NCI-H82 (cell line): Measurements from ENCODE around the gene PLCE1.
A peak's percentile ranks its signal among the peaks of the same experiment; 100 is the strongest.

Experiments
- DNase-seq: peaks from one replicate; lab custom pipeline; 2025; lab: John Stamatoyannopoulos, UW

PLCE1 gene

DNA sequence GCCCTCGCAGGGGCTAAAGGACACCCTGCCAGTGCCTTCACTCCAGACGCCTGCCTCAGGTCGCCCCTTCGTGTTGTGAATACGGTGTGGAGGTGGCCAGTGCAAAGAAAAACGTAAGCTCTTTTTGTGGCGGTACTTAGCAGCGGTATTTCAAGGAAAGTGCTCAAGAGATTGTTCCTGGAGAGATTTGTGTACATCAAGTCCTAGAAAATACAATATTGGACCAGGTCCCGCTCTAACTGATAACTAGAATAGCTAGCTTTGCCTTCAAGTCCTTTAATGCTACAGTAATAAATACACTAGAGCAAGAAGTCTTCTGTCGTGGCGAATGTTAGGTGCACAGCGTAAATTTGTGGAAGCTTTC, 689 bp downstream of the PLCE1 start:
- no peak for DNase-seq

- DNase-seq = no peak
Measured at GRCh38 chr10:93995182-93995581, 1.5 kb downstream of the PLCE1 start.

DNA sequence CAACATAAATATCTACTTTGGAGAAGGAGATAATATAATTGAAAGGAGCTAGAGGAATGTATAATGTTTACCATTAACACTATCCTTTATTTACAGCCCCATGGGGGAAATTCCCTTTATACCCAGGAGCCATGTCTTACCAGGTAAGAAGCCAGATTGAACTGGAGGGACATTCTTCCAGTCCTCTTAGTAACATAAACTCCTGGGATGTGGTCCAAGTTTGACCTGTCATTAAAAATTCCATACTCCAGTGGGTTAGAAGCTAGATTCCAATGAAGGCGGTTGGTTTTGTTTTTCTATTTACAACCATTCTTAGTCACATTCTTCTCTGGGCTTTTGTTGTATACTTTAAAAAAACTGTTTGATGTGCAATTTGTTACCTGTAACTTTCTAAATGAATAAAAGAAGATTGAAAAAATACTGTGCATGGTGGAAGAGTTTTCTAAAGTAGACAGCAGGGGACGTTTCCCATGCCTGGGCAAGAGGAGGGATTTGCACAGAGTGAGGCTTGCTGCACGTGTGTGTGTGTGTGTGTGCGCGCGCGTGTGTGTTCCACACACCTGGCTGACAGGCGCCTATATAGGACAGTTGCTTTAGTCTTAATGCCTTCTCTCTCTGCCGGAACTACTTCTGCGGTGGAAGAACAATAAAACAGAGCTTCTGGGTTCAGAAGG, 2.0 kb downstream of the PLCE1 start:
- no peak for DNase-seq

DNA sequence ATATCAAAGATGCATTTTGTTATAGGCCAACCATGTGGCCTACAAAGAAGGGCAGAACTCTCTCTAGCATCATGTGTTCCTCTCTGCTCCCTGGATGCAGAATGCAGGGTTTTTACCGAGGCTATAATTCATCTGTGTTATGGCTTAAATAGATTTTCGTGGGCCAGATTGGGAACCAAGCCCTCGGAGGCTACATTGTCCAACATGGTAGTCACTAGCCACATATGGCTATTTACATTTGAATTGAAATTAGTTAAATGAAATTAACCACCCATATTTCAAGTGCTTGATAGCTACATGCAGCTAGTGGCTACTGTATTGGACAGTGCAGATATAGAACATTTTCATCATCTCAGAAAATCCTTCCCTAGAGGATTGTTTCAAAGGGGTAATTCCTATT, 2.8 kb downstream of the PLCE1 start:
- no peak for DNase-seq

DNA sequence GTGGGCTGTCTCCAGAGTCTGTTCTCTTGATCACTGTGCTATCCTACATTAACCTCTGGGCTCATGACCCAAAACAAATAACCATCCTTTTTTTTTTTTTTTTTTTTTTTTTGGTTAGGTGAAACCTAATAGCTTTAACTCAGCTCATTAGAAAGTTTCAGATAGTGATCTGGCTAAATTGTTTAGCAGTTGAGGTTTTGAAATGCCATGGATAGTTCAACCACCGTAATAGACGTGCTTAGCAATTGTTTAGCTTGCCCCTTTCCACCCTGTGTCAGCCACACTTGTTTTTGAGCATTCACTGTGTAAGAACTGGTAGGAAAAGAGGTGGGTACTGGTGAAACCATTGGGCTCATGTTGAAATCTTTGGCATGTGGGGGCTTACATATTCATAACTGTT, 3.8 kb downstream of the PLCE1 start:
- DNase-seq = no peak

DNA sequence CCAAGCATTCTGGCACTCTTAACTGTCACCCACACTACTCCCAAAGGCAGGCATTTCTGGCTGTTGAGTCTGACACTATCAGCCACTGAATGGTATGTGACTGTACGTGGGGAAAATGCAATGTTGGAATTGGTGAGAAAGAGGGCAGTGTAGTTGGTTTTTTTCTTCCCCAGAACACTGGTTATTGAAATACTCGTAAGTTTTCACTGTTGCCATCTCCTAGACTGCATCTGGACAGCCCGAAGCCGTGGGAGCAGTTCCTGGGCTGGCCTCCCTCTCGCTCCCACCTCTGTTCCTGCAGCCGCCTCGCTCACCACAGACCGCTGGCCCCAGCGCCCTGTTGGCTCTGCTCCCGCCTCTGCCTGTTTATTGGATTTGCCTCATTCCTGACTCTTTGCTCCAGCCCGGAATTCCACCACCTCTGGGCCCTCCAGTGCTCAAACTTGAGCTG, 5.7 kb downstream of the PLCE1 start:
- DNase-seq = peak; percentile 59

GRCh38 chr10:94000638-94001415, 7.1 kb downstream of the PLCE1 start:
- no peak for DNase-seq

DNA sequence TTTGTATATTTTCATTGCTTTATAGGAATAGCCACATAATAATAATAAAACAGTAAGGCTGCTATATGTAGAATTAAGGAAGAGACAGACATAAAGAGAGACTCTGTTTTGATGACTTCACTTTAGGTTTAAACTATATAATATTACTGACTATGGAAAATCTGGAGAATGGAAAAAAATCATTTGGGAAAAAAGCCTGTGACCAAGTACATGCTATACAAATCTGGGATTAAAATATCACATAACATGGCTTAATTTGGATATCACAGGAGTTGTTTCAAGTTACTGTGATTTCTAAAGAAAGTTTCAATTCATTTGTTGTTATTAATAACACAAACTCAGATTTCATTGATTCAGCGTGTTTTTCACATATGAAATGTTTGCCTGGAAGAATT, 7.7 kb downstream of the PLCE1 start:
- DNase-seq = no peak

GRCh38 chr10:94002156-94002555, 8.4 kb downstream of the PLCE1 start:
- DNase-seq = no peak

- DNase-seq = no peak
Measured at GRCh38 chr10:94003488-94003887, 9.8 kb downstream of the PLCE1 start.

DNA sequence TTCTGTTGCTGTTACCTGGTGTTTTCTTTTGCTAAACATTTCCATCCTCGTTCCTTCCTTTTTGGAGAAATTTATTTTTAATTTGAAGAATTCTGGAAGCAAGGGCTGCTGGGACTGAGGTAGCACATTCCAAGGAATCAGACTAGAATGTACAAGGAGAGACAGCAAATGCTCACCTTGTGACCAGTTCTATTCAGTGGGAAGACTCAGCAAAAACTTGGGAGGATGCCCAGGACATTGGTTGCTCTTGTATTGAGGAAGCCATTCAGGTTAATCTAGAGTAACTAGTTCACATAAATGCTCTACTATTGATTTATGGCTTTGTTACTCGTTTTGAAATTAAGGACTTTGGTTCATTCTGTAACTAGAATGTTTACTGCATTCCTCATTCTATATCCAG, 11.3 kb downstream of the PLCE1 start:
- no peak for DNase-seq

DNA sequence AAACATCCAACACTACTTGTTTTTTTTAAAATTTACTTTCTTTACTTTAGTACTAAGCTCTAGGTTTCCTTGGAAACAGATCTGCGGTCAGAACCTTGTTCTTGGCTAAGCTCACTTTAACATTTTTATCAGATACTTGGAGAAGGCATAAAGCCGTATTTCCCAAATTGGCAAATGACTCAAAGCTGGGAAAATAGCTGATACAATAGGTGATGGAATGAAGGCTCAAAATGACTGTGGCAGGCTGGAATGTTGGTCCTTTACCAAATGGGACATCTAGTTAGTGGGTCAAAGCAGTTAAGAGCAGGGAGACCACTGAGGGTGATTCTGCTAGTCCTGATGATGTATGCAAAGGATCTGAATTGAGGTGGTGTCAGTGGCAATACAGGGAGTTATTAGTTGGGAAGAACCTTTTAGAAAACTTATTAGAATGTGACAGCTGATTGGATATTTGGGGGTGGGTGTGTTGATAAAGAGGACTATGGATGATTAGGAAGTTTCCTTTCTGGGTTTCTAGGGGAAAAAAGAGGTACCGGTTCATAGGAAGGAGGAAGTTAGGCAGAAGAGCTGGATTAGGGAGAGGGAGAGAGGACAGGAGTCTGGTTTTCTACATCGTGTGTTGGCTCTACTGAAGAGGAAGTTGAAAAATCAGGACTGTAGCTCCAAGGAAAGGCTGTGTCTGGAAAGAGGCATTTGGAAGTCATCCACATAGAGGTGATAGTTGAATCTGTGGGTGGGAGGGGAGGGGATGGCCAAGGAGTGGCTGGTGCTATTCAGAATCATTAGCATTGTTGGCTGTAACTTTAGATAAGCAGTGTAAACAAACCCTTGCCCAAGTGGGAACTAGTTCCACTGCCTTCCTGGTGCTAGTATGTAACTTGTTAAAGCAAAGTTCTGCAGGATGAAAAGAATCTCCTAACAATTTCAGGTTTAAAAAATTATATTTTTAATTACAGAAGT, 13.1 kb downstream of the PLCE1 start:
- DNase-seq = no peak

DNA sequence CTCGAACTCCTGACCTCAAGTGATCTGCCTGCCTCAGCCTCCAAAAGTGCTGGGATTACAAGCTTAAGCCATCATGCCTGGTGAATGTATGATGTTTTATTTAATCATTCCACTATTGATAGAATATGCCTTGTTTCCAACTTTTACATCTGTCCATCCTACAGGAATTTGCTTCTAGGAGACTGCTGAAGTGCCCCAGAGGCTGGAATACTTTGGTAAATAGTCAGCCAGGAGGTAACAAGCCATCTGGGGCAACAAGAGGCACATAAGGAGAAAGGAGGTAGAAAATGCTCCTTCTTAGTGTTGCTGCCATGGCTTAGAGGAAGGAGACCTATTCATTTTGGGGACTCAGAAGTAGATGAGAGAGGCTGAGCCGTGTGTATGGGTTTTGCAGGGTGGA, 14.8 kb downstream of the PLCE1 start:
- no peak for DNase-seq

DNA sequence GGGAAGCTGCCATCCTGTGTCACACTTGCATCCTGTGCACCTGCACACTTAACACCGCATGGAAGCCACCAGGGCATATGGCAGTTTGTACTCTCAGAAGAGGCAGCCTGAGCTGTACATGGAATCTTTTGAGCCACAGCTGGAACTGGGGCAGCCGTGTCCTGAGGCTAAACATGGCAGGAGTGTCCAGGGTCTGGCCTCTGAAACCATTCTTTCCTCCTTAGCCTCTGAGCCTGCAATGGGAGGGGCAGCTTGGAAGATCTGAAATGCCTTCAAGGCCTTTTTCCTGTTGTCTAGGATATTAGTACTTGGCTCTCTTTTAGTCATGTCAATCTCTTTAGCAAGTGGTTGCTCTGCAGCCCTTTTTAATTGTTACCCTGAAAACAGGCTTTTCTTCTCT, 16.4 kb downstream of the PLCE1 start:
- no peak for DNase-seq

GRCh38 chr10:94010886-94011285, 17.2 kb downstream of the PLCE1 start:
- no peak for DNase-seq

DNA sequence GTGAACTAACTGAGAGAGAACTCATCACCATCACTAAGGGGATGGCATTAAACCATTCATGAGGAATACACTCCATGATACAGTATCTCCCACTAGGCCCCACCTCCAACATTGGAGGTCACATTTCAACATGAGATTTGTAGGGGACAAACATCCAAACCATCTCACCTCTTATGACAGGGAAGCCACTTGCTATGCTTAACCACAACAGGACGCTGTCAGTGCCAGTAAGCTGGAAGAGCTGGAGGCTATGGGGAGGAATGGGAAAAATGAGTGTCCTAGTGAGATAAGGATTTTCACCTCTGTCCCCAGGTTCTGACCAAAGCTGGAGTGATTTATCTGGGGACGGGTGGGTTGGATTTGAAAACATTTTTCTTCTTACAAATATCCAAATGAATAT, 17.6 kb downstream of the PLCE1 start:
- no peak for DNase-seq

- DNase-seq = no peak
Measured at GRCh38 chr10:94012834-94013233, 19.1 kb downstream of the PLCE1 start.

DNA sequence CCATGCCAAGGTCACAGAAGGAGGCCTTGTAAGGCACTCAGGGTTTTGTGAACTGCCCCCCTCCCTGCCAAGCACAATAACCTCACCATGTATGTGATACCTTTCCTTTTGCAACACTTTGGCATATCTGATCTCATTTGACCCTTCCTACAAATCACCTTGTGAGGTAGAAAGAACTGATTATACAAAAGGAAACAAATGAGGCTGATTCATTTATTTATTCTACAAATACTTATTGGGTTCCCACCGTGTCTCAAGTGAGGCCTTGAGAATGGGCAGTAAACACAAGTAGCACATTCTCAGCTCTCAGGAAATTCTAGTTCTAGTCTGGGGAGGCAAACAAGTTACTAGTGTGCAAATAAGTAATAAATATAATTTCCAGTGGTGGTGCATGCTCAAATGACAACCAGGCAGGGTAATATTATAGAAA, 19.6 kb downstream of the PLCE1 start:
- DNase-seq = no peak

GRCh38 chr10:94014304-94014703, 20.6 kb downstream of the PLCE1 start:
- DNase-seq = no peak

DNA sequence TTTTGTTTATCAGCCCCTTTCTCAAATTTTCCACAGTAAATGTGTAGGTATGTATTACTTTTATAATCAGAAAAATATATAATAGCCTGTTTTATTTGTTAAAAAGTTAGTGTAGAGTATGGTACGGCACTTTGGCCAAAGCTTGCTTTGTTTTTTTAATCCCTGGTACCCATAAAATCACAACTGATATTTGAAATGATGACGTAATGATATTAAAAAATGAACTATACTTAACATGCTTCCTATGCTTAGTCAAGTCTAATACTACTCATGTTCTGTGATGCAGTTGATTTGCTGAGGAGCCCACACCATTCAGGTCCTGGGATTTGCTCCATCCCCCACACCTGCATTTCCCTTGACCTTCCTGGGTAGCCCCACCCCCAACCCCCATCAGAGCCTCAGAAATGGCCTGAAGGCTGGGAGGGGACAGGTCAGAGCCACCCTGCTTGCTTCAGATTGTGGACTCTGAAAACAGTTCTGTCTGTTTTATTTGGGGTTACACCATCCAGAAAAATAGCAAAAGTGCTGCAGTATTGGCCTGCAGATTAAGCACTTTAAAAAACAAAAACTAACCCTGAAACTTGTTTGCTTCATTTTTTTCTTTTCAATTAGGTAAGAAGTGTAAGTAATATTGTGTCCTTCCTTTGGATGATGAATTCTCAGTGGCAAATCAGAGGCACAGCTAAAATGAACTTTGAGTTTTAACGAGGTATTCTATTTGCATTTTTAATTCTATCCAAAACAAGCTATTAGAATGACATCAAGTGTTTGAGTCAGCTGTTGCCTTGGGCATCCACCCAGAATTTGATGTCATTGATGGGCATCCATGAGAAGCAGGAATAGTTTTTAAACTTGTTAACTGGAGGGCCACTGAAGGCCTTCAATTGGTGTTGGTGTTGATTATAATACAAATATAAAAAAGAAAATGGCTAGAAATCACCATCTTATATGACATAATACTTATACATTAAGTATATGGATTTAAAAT, 23.3 kb downstream of the PLCE1 start:
- no peak for DNase-seq

GRCh38 chr10:94018107-94018506, 24.4 kb downstream of the PLCE1 start:
- no peak for DNase-seq
